OCI-LY3 (cell line): Measurements from ENCODE around the gene GJB6.

Source experiments
- CTCF ChIP-seq: fragments of 200-600, 300-600 bp; sonication (generic); IDR thresholded peaks from 2 replicates; pipeline ENCODE4 v1.5.1; 2014; ENCODE audit warnings: antibody characterized with exemption, low read length, low read depth
- EZH2phosphoT487 ChIP-seq: fragments of 200-600 bp; shearing (Covaris generic); IDR thresholded peaks from 2 replicates; pipeline ENCODE4 v1.6.1; 2018; ENCODE audit warnings: antibody characterized with exemption, mixed run types, low read depth

GRCh38 chr13:20249913-20250312, 17.8 kb upstream of the GJB6 start:
- TF ChIP-seq CTCF (no peak), EZH2phosphoT487 (no peak)
